ENCODE data around the gene SCTR.

Gene SCTR

GRCh38 chr2:119549241-119549640 lies 25.0 kb upstream of the SCTR start:
- no peak for TF ChIP-seq CTCF (IDR thresholded peaks at IDR 0.05)

- no peak for TF ChIP-seq CTCF (IDR thresholded peaks at IDR 0.05)
Measured at GRCh38 chr2:119548516-119549120, 24.3 kb upstream of the SCTR start.

- TF ChIP-seq CTCF (IDR thresholded peaks at IDR 0.05) = no peak
Measured at GRCh38 chr2:119546447-119546767, 22.1 kb upstream of the SCTR start.

GRCh38 chr2:119545754-119546446 lies 21.6 kb upstream of the SCTR start:
- TF ChIP-seq CTCF (IDR thresholded peaks at IDR 0.05) = no peak

- TF ChIP-seq CTCF (IDR thresholded peaks at IDR 0.05) = no peak
Measured at GRCh38 chr2:119544939-119545475, 20.7 kb upstream of the SCTR start.

- no peak for TF ChIP-seq CTCF (IDR thresholded peaks at IDR 0.05)
Measured at GRCh38 chr2:119544075-119544938, 20.0 kb upstream of the SCTR start, which contains the start of gene CFAP221. TSS of gene CFAP221 (plus strand) at chr2:119544449. CDS start at chr2:119546132, 1,683 bp downstream.

- no peak for TF ChIP-seq CTCF (IDR thresholded peaks at IDR 0.05)
Measured at GRCh38 chr2:119541476-119541875, 17.2 kb upstream of the SCTR start.

All from LNCAP (cell line).